ENCODE results near the gene RBM20. TPM values are rescaled to one million over a fixed set of nuclear protein-coding genes. Genes with fewer than 3 reads are reported as not detected.

Gene RBM20
- total and polyA plus RNA-seq, 2 experiments from 2014 or later = not detected

DNA sequence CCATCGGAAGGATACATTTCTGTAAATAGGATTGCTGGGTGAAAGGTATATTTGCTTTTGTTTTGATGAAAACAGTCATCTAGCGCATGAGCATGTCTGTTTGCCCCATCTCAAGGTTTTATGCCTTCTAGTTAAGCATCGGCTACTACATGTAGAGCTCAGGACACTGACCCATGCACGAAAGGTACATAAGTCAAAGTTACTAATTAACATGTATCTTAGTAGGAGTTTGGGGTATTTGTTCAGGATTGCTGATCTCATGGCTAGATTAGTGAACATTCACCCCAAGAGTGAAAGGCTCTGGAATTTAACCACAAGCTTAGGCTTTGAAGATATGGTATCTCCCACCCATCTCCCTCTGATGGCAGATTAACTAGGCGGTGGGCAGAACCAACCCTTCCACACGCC is 91.5 kb downstream of the RBM20 start:
- 74 to 78% methylated on average over 6 of the region's 6 CpGs for WGBS, 2 experiments (ENCODE audit: low coverage in 1 of 2, low lambda C conversion rate in 2 of 2, missing lambda C conversion rate in 2 of 2)
- in situ Hi-C loops (cut with MboI) = no loop called here
- DNase-seq = no peak
- Histone ChIP-seq H3K4me3 (no peak overlapping the region), H4K20me1 (ENCODE audit: insufficient read depth) (no peaks in the 10 kb centered on the region), H3K9me3 (ENCODE audit: low read depth) (no peaks in the 10 kb centered on the region), H3K79me2 (ENCODE audit: insufficient read depth) (no peaks in the 10 kb centered on the region), H2AFZ (no peak overlapping the region), H3F3A (ENCODE audit: insufficient read depth) (no peaks in the 10 kb centered on the region), H3K9me2 (ENCODE audit: insufficient read depth) (no peaks in the 10 kb centered on the region), H3K4me2 (ENCODE audit: unreplicated experiment) (no peak overlapping the region), H3K9ac (no peak overlapping the region), H3K4me1 (ENCODE audit: insufficient read depth) (no peaks in the 10 kb centered on the region), H3K27me3 (replicated peaks; ENCODE audit: insufficient read depth) (peaks cover 56% of the 10 kb centered on the region), H3K27ac (no peak overlapping the region), H3K36me3 (ENCODE audit: low read depth) (no peaks in the 10 kb centered on the region)
- TF ChIP-seq EZH2phosphoT487 (IDR thresholded peaks at IDR 0.05; ENCODE audit: insufficient read depth, low read depth) (no peak), EZH2 (IDR thresholded peaks at IDR 0.05; ENCODE audit: insufficient read depth, poor library complexity, severe bottlenecking) (no peak)

DNA sequence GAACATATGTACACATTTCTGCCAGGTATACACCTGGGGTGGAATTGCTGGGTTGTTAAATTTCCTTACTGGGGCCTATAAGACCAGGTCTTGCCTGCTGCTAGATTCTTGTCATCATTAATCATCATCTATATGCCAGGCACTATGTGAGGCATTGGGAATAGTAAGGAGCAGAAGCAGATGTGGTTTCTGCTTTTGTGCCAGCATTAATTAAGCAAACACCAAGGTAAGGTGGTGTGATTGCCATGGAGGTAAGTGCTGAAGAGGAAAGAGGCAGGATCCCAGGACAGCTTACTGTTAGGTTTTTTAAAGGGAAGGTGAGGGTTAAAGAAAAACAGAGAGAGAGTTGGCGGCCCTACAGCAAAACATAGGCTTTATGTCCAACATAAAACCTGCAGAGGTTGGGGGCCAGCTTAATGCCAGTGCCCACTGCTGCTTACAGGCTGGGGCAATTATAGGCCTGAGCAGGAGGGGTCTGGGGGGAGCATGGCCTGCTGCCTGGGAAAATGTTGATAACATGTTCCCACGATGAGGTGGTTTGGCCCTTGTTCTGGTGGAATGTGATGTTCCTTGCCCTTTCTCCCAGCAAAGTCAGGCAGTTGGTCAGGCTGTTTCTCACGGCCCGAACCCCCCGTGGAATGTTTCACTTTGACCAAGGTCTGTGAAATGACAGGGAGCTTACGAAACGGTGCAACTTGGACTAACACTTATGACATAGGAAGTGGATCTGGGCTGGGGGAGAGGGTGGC is 93.9 kb downstream of the RBM20 start:
- Histone ChIP-seq H3K79me2 (ENCODE audit: insufficient read depth) (no peaks in the 10 kb centered on the region), H4K20me1 (ENCODE audit: insufficient read depth) (no peaks in the 10 kb centered on the region), H3K4me1 (ENCODE audit: insufficient read depth) (no peaks in the 10 kb centered on the region), H3K9ac (no peak overlapping the region), H3K4me2 (ENCODE audit: unreplicated experiment) (no peak overlapping the region), H3K27me3 (replicated peaks; ENCODE audit: insufficient read depth) (peaks cover 51% of the 10 kb centered on the region), H2AFZ (no peak overlapping the region), H3K4me3 (no peak overlapping the region), H3K27ac (no peak overlapping the region), H3K36me3 (ENCODE audit: low read depth) (no peaks in the 10 kb centered on the region), H3F3A (ENCODE audit: insufficient read depth) (no peaks in the 10 kb centered on the region), H3K9me2 (ENCODE audit: insufficient read depth) (no peaks in the 10 kb centered on the region), H3K9me3 (ENCODE audit: low read depth) (no peaks in the 10 kb centered on the region)
- DNase-seq = no peak
- in situ Hi-C loops (cut with MboI) = no loop called here
- 64 to 69% methylated on average over 7 of the region's 7 CpGs for WGBS, 2 experiments (ENCODE audit: low coverage in 1 of 2, low lambda C conversion rate in 2 of 2, missing lambda C conversion rate in 2 of 2)
- no peak for TF ChIP-seq EZH2 (IDR thresholded peaks at IDR 0.05; ENCODE audit: insufficient read depth, poor library complexity, severe bottlenecking)
- TF ChIP-seq EZH2phosphoT487 (IDR thresholded peaks at IDR 0.05; ENCODE audit: insufficient read depth, low read depth) = no peak

DNA sequence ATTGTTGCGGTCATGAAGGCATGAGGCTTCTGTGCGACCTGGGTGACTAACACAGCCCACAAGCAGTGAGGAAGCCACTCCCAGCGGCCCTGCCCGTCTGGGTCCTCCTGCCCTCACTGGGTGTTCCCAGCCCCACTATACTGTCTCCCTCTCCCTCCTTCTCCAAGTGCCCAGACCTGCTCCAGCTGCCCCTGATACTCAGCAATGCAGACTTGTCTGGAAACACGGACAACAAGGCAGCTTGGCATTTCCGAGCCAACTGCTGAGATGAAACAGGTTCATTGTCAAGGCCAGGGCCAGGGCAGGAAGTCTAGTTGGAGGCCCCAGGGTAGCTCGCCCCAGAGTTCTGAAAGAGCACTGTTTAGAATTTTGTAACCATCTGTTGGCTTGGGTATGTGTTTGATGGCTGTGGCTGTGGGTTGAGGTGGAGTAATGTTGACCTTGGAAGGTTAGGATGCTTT is 95.7 kb downstream of the RBM20 start:
- Histone ChIP-seq H3K4me2 (ENCODE audit: unreplicated experiment) (no peak overlapping the region), H4K20me1 (ENCODE audit: insufficient read depth) (no peaks in the 10 kb centered on the region), H3K9me2 (ENCODE audit: insufficient read depth) (no peaks in the 10 kb centered on the region), H2AFZ (no peak overlapping the region), H3K27ac (no peak overlapping the region), H3K4me1 (ENCODE audit: insufficient read depth) (no peaks in the 10 kb centered on the region), H3K36me3 (ENCODE audit: low read depth) (no peaks in the 10 kb centered on the region), H3K79me2 (ENCODE audit: insufficient read depth) (no peaks in the 10 kb centered on the region), H3F3A (ENCODE audit: insufficient read depth) (no peaks in the 10 kb centered on the region), H3K9me3 (ENCODE audit: low read depth) (no peaks in the 10 kb centered on the region), H3K27me3 (replicated peaks; ENCODE audit: insufficient read depth) (peaks cover 33% of the 10 kb centered on the region), H3K4me3 (no peak overlapping the region), H3K9ac (no peak overlapping the region)
- in situ Hi-C loops (cut with MboI) = no loop called here
- WGBS, 2 experiments (ENCODE audit: low coverage in 1 of 2, low lambda C conversion rate in 2 of 2, missing lambda C conversion rate in 2 of 2) = 57% methylated on average over 7 of the region's 7 CpGs
- TF ChIP-seq EZH2phosphoT487 (IDR thresholded peaks at IDR 0.05; ENCODE audit: insufficient read depth, low read depth) = no peak
- TF ChIP-seq EZH2 (IDR thresholded peaks at IDR 0.05; ENCODE audit: insufficient read depth, poor library complexity, severe bottlenecking) = no peak
- no peak for DNase-seq

DNA sequence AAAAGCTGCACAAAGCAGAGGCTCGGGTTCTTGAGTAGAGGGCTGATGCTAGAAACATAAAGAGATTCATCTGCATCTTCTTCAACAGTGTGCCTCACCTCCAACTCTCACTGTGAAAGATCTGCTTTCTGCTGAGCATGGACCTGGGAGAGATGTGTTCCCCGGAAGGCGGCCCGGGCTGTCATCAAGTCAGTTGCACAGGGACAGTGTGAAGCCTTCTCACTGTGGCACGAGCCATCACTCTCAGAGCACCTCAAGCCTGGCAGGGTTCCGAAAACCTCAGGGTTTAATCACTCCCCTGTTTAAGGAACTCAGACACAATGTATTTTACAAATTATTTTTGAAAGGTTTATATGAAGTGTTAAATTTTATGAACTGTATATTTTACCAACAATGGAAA is 98.7 kb downstream of the RBM20 start:
- H3K4me3 ChIP-seq = no peak overlapping the region
- in situ Hi-C loops (cut with MboI) = no loop called here
- TF ChIP-seq EZH2phosphoT487 (IDR thresholded peaks at IDR 0.05; ENCODE audit: insufficient read depth, low read depth) (no peak), EZH2 (IDR thresholded peaks at IDR 0.05; ENCODE audit: insufficient read depth, poor library complexity, severe bottlenecking) (no peak)
- H3F3A ChIP-seq (ENCODE audit: insufficient read depth) = no peaks in the 10 kb centered on the region
- H4K20me1 ChIP-seq (ENCODE audit: insufficient read depth) = no peaks in the 10 kb centered on the region
- H3K9me3 ChIP-seq (ENCODE audit: low read depth) = no peaks in the 10 kb centered on the region
- no peak overlapping the region for H3K27ac ChIP-seq
- DNase-seq = no peak
- H3K9me2 ChIP-seq (ENCODE audit: insufficient read depth) = no peaks in the 10 kb centered on the region
- no peaks in the 10 kb centered on the region for H3K36me3 ChIP-seq (ENCODE audit: low read depth)
- H3K4me2 ChIP-seq (ENCODE audit: unreplicated experiment) = no peak overlapping the region
- peaks cover 1% of the 10 kb centered on the region for H3K4me1 ChIP-seq (ENCODE audit: insufficient read depth)
- H3K79me2 ChIP-seq (ENCODE audit: insufficient read depth) = no peaks in the 10 kb centered on the region
- H3K27me3 ChIP-seq (replicated peaks; ENCODE audit: insufficient read depth) = peaks cover 17% of the 10 kb centered on the region
- WGBS, 2 experiments (ENCODE audit: low coverage in 1 of 2, low lambda C conversion rate in 2 of 2, missing lambda C conversion rate in 2 of 2) = 74 to 78% methylated on average over 6 of the region's 6 CpGs
- H3K9ac ChIP-seq = no peak overlapping the region
- no peak overlapping the region for H2AFZ ChIP-seq
